RWPE2 (cell line): ENCODE data around the gene RAB40AL.
"Not testable (repeated sequence)": the region's sequence is repeated elsewhere in the genome, so short reads cannot be mapped to it uniquely, and the experiment has no call there.

ENCODE experiments used
- ATAC-seq: fragments of 200-7000 bp; cut with Tn5 transposase; 3 replicates; pipeline ENCODE4 v1.9.1; 2021; ENCODE audit warnings: low read depth
- DNase-seq: peaks from one replicate; pipeline ENCODE4 v3.0.0-alpha.2; 2020; ENCODE audit warnings: low spot score
- H3K27ac ChIP-seq: fragments of 450-650 bp; 2 replicates; pipeline ENCODE4 v1.5.1; 2017; ENCODE audit warnings: mild to moderate bottlenecking; ENCODE audit not compliant: poor library complexity, severe bottlenecking
- H3K27me3 ChIP-seq: fragments of 250-450 bp; sonication (Bioruptor Pico); 2 replicates; pipeline ENCODE4 v1.5.1; 2021; ENCODE audit warnings: mild to moderate bottlenecking, moderate library complexity; ENCODE audit not compliant: insufficient read depth, poor library complexity, severe bottlenecking
- H3K36me3 ChIP-seq: fragments of 250-450 bp; sonication (Bioruptor Pico); 2 replicates; pipeline ENCODE4 v1.5.1; 2020; ENCODE audit warnings: low read depth, mild to moderate bottlenecking, moderate library complexity
- H3K4me1 ChIP-seq: fragments of 250-450 bp; sonication (Bioruptor Pico); 2 replicates; pipeline ENCODE4 v1.5.1; 2021; ENCODE audit warnings: mild to moderate bottlenecking, moderate library complexity; ENCODE audit not compliant: insufficient read depth, poor library complexity, severe bottlenecking
- H3K4me3 ChIP-seq: fragments of 250-450 bp; sonication (Bioruptor Pico); 2 replicates; pipeline ENCODE4 v1.5.1; 2021; ENCODE audit warnings: mild to moderate bottlenecking, moderate library complexity; ENCODE audit not compliant: severe bottlenecking
- H3K9me3 ChIP-seq: fragments of 250-450 bp; sonication (Bioruptor Pico); 2 replicates; pipeline ENCODE4 v1.5.1; 2021; ENCODE audit warnings: mild to moderate bottlenecking, moderate library complexity; ENCODE audit not compliant: severe bottlenecking
- TF ChIP-seq, protein P1 (sequence below): fragments of 450-650 bp; IDR thresholded peaks from one replicate; pipeline ENCODE4 v1.5.1; 2017; ENCODE audit warnings: mild to moderate bottlenecking, moderate library complexity; ENCODE audit not compliant: poor library complexity, severe bottlenecking

RAB40AL gene

DNA sequence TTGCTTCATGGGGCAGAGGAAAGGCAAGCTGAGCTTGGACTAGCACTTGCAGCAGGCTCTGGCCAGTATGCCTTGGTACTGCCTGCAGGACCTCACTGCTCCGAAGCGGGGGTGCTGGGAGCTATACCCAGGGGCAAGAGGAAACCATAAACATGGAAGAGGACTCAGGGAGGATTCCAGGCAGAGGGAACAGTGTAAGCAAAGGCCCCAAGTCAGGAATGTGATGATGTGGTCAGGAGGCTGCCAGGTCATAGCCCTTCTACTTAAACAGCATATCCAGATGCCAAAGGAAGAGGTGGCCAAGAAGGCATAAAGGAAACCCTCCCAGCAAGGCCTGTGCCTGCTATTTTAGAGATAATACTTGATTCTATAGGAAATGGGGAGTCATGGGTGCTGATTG lies 31.1 kb downstream of the RAB40AL start:
- Histone ChIP-seq H3K9me3 (no peaks in the 10 kb centered on the region), H3K27me3 (no peaks in the 10 kb centered on the region), H3K4me1 (no peaks in the 10 kb centered on the region), H3K36me3 (no peaks in the 10 kb centered on the region), H3K27ac (no peak overlapping the region), H3K4me3 (no peak overlapping the region)
- TF ChIP-seq, protein P1, sequence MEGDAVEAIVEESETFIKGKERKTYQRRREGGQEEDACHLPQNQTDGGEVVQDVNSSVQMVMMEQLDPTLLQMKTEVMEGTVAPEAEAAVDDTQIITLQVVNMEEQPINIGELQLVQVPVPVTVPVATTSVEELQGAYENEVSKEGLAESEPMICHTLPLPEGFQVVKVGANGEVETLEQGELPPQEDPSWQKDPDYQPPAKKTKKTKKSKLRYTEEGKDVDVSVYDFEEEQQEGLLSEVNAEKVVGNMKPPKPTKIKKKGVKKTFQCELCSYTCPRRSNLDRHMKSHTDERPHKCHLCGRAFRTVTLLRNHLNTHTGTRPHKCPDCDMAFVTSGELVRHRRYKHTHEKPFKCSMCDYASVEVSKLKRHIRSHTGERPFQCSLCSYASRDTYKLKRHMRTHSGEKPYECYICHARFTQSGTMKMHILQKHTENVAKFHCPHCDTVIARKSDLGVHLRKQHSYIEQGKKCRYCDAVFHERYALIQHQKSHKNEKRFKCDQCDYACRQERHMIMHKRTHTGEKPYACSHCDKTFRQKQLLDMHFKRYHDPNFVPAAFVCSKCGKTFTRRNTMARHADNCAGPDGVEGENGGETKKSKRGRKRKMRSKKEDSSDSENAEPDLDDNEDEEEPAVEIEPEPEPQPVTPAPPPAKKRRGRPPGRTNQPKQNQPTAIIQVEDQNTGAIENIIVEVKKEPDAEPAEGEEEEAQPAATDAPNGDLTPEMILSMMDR: no peak
- DNase-seq (no peak), ATAC-seq (no peak)

DNA sequence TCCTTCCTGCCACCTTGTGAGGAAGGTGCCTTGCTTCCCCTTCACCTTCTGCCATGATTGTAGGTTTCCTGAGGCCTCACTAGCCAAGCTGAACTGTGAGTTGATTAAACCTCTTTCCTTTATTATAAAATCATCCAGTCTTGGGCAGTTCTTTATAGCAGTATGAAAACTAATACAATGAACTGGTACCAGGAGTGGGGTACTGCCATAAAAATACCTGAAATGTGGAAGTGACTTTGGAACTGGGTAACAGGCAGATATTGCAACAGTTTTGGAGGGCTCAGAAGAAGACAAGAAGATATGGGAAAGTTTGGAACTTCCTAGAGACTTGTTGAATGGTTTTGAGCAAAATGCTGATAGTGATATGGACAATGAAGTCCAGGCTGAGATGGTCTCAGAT lies 34.5 kb downstream of the RAB40AL start:
- H3K27ac ChIP-seq, DNase-seq, H3K9me3 ChIP-seq, ATAC-seq, H3K4me1 ChIP-seq, H3K36me3 ChIP-seq, H3K27me3 ChIP-seq, H3K4me3 ChIP-seq: not testable (repeated sequence)

DNA sequence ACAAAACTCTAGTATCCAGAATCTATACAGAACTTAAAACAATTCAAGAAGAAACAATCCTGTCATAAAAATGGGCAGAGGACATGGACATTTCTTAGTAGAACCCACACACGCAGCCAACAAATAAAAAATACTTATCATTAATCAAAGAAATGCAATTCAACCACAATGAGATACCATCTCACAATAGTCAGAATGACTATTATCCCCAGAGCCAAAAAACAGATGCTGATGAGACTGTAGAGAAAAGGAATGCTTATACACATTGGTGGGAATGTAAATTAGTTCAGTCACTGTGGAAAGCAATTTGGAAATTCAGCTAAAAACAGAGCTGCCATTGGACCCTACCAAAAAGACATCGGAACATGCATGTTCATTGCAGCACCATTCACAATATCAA lies 37.9 kb downstream of the RAB40AL start:
- no peak overlapping the region for H3K4me3 ChIP-seq
- no peaks in the 10 kb centered on the region for H3K36me3 ChIP-seq

DNA sequence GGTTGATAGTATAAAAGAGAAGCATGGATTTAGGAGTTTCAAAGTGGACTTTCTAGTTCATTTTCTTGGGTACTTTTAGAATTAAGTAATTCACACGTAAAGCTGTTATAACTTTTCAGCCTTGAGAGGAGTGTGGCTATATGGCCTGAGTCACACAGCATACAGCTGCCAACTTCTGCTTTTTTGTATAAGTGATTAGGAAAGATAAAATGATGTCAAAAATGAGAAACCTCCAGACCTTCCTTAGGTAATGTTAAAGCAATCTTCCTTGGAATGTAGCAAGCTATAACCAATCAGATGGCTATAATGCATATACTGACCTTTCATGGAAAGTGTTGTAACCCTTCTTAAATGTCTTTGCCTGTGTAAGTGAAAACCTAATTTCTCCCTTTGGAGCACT lies 39.2 kb downstream of the RAB40AL start:
- no peaks in the 10 kb centered on the region for H3K9me3 ChIP-seq
- H3K36me3 ChIP-seq: no peaks in the 10 kb centered on the region
- H3K4me3 ChIP-seq: no peak overlapping the region
- TF ChIP-seq, protein P1: no peak
- H3K4me1 ChIP-seq: peaks cover 6% of the 10 kb centered on the region
- DNase-seq (no peak), ATAC-seq (peak; percentile 62)
- H3K27ac ChIP-seq: peak overlapping the region; percentile 26
- H3K27me3 ChIP-seq: no peaks in the 10 kb centered on the region

More for the DNA sequence above, 37.9 kb downstream of the RAB40AL start:
- peaks cover 6% of the 10 kb centered on the region for H3K4me1 ChIP-seq
- TF ChIP-seq, protein P1: no peak
- no peak for ATAC-seq
- no peak for DNase-seq
- H3K27me3 ChIP-seq: no peaks in the 10 kb centered on the region
- H3K27ac ChIP-seq: no peak overlapping the region
- H3K9me3 ChIP-seq: no peaks in the 10 kb centered on the region

DNA sequence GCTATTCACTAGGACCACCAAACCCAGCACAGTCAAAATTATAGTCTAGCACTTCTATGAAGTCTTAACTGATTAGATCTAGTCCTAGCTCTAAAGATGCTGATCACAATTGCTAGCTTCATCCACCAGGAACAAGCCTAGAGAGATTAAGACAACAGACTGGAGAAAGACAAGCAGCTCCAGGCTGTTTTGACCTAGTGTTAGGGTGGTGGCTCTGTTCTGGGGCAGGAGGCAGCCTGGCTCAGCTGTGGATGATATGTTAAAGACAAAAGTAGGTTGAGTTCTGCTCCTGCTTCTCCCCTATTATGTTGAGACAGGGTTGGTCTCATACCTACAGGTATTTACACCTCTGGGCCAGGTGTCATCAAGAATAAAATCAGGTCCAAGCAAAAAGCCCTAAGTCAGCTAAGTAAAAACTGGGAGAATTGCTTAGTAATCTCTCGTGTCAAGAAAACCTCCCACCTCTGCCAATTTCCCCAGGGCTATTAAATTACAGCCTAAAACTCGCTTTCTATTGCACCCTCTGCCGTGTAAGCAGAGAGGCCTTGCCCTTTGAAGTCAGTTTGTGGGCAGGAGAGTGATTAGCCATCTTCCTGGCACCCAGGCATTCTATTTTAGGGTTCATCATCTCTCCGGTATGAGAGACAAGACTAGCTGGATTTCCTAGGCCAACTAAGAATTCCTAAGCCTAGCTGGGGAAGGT lies 39.9 kb downstream of the RAB40AL start:
- DNase-seq (no peak), ATAC-seq (peak; percentile 84)
- TF ChIP-seq, protein P1: no peak
- no peaks in the 10 kb centered on the region for H3K27me3 ChIP-seq
- peaks cover 6% of the 10 kb centered on the region for H3K4me1 ChIP-seq
- H3K36me3 ChIP-seq: no peaks in the 10 kb centered on the region
- no peaks in the 10 kb centered on the region for H3K9me3 ChIP-seq
- peak overlapping the region; percentile 26 for H3K27ac ChIP-seq
- H3K4me3 ChIP-seq: no peak overlapping the region
